CD4-positive, alpha-beta T cell treated with Interleukin-1 beta for 1 hour (primary cell): ENCODE data around the gene MEIS2.

ENCODE experiments used
- DNase-seq, 2 donors: peaks; one replicate each; pipeline ENCODE4 v3.0.0-alpha.2; 2020 to 2022

MEIS2 gene

DNA sequence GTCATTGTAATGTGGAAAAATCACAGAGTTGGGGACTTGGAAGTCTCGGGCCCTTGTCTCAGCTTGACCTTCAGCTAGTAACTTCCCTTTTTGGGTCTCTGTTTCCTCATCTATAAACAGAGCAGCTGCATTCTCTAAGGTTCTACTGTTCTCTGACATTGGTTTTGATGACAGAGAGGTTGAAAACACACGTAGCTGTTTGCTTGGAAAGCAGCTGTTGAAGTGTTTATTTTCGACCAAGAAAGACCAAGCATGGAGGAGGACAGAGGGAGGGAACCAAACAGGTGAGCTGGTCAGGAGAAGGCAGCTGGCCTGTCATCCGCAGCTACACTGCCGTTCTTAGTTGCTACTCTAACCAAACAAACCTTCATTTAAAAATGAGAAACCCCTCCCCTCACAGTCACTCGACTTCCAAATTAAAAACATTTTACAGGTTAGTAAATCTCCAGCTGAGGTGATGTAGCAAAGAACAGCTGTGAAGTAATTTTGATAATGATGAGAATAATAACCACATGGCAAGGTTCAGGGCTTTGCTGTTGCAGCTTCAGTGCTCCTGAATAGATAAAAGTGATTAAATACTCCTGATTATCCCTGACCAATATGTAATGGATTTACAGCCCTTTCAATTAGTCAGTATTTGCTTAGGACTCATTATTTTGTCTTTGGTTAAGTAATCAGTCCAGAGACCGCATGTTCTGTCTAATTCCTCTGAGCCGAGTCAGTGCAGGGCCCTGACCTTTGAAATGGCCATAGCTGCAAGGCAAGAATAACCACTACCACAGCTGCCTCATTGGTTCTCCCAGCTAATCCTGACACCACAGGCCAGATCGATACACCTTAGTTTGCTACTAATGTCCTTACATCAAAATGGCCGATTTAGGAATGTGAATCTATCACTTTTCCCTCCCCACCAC lies 65.3 kb downstream of the MEIS2 start:
- DNase-seq, result no peak

DNA sequence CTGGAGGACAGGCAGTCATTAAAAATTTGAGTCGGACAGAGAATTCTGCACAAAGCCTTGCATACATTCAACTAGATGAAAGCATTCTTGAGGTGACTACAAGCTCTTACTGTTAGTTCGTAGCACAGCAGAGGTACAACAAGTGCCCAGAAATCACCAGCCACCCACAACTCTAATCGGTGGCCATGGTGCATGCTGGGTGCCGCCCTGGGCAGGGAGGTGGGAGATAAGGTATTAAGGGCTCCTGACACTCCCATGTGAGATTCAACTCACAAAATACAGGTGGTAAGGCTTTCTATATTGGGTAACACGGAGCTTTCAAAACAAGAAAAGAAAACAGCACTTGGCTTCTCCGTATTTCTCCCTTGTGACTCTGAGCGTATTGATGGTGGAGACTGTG lies 66.0 kb downstream of the MEIS2 start:
- no peak for DNase-seq

DNA sequence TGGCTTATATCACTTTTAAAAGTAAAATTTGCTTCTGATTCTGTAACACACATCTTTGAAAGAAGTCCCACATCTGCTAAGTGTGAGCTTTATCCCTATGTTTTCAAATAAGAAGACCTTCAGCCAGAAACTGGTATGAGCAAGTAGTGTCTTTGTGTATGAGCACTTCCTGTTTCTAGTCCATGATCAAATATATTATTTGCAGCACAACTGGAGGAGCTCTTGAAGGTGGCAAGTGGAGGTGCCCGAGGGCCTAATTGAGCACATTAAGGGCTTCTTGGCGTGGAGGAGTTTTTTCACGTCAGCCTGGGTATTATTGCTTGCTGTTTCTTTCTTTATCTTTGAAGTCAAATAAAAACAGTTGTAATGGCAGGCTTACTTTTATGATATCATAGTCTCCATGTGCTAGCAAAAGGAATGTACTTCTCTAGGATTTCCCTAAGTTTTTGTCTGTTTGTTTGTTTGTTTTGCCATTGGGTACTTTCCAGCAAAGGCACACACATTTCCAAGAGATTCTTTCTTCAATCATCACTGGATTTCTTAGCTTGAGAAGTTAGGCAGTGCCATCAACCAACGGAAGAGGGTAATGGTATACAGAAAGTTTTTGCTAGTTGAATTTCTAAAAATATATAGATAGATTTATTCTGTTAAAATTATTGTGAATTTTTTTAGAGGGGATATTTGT lies 68.1 kb downstream of the MEIS2 start:
- no peak for DNase-seq

DNA sequence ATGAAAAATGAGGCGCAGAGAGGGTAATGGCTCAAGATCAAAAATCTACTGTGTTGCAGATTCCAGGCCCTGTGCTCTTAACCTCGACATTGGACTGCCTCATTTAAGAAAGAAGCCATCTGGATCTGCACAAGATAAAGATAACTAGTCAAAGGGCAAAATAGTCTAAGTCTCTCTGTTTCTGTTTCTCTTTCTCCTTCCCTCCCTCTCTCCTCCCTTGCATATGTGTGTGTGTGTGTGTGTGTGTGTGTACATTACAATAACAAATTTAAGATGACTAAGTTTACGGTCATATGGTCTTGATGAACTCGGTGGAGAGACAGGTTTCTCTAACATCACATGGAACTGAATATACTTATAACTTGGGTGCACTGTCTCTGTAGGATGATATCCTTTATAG lies 69.2 kb downstream of the MEIS2 start:
- no peak for DNase-seq

DNA sequence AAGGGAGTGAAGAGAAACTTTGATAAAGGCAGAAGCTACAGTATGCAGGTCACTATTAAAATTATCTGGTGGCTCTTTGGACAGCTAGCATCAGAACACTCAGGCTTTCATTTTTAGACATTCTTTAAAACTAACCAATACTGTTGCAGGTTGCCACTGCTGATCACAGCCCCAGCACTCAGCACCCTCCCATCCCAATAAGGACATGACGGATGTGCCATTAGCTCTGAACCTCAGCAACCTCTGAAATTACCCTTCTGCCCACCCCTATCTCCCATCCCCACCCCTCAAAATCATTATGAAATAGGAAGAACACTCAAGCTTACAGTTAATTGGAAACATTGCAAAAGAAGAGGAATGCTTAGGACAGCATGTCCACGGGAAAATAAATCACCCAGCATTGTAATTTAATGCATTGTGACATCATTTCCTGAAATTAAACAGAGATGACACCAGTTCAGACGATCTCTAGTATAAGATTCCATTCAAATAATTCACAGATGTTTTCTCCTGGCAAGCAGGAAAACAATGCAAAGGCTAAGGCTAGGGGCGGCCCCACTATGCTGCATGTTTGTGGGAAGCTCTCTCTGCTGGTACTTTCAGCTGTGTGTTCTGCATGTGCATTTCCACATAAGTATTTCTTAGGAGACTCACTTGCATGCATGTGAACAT lies 71.6 kb downstream of the MEIS2 start:
- DNase-seq, result no peak

DNA sequence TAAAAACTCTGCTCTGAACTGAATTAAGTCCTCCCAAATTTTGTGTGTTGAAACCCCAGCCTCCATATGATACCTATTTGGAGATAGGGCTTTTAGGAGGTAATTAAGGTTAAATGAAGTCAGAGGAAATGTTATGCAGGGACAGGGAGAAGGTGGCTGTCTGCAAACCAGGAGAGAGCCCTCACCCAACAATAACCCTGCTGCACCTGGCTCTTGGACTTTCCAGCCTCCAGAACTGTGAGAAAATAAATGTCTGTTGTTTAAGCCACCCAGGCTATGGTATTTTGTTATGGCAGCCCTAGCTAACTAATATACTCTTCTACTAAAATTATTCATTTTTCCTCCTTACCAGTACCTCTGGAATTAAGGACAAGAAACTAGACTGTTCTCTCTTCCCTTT lies 79.5 kb downstream of the MEIS2 start:
- no peak for DNase-seq

DNA sequence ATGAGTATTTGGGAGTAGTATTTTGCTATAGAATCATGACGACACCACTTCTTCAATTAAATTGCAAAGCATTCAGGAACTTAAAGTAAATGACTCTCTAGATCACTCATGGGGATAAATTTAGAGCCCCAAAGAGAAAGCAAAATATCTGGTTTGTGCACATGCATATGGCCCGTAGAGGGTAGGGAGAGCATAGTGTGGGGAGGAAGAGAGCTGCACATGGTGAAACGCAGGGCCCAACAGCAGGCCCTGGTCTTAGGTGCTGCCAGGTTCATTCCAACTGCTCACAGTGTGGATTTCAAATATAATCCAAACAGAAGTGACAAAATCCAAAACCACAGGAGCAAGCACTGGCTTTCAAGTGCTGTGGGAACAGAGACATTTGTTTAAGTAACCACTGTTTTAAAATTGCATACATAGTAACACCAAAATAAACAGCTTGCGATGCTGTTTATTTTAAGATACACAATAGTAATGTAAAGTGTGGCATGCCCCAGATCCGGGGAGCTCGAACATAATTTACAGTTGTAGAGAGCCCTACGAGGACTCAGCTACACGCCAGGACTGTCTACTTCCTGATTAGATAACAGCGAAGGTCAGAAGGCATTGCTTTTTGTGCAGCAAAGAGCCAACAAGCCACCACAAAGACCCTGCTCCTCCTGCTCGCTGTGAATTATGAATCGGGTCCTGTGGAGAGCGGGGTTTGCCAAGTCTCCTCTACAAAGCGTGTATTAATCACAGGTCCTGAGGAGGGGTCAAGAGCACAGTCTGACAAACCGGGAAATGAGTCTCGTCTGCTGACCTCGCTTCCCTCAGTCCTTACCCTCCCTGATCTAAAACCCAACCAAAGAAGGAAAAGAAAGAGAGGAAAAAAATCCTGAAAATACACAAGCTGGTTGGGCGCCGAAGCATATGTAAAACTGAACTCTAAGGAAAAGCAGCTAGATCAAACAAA lies 80.6 kb downstream of the MEIS2 start:
- DNase-seq, result no peak

DNA sequence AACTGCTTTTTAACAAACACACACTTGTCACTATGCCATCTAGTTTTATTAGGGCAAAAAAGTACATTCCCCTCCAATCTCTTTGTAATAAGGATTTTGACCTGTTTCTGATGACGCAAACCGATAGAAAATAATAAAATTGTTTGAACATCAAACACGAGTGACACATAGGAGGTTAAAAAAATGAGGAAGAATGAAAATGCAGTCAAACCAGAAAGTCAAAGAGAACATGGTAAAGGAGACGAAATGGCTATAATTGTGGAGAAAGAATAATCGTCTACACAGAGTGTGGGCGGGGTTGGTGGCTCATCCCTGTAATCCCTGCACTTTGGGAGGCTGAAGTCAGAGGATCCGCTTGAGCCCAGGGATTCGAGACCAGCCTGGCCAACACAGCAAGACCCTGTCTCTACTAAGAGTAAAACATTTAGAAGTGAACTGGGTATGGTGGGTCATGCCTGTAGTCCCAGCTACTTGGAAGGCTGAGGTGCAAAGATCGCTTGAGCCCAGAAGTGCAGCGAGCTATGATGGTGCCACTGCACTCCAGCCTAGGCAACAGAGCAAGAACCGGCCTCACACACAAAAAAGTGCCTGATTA lies 83.2 kb downstream of the MEIS2 start:
- no peak for DNase-seq

DNA sequence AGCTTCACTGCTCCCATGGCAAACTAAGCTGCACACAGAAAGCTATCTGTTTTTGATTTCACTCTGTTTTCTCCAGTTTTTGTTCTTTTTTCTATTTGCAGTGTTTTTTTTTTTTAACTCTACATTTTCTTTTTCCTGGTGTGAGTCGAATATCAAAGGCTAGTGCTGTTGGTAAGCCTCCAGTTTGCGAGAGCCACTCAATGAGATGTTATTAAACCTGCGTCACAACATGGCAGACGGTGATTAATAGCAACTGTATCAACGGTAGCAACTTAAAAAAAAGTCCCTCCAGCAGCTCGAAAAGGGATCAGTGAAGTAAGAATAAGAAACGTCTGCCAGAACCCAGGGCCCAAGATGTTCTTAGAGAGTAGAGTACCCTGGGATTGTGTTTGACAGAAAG lies 84.1 kb downstream of the MEIS2 start:
- no peak for DNase-seq

DNA sequence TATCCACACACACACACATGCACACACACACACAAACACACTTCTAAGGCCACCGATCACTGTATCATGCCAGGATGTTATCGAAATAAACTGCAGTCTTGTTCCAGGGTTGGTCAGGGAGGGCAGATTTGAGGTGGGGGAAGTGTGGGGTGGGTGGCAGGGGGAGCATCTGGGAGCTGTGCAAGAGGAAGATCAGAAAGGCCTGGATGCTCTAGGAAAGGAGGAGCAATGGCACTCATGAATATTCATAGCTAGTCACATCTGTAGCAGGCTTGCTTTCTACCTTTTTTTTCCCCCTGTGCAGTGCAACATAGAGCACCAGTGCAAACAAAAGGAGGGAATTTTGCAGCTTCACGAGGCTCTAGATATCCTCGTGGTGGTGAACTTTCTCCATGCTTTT lies 84.9 kb downstream of the MEIS2 start:
- DNase-seq, result no peak

DNA sequence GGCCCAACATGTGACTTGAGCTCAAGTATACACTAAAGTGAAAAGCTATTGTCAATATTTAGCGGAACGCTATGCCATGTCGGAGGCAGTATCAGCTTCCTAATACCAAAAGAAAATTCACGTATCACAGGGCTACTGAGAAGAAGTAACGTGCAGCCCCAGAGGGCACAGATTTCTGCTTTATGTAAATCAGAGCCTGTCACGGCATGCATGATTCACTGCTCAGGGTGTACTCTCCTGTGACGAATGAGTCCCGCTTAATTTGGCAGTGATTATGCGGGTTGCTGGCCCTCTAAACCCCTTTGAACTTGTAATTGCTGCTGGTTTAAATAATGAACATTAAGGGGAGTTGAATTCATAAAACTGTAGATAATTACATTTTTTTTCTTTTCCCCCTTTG lies 85.3 kb downstream of the MEIS2 start:
- DNase-seq, result no peak

DNA sequence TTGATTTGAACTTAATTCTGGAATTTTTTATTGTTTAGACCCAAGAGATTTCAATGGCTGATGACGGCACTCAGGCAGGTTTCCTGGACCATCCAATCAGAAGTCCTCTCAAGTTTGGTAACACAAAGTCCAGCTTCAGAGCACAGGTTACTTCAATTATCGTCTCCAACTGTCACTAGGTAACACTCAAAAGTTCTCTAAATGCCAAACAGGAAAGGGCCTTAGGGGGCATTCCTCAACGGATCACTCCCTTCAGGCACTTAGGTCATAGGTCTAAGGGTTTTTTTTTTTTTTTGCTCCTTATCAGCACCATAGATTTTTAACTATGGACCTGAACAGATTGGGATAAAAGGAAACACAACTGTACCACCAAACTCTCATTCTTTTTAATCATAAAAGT lies 85.8 kb downstream of the MEIS2 start:
- DNase-seq, result no peak

DNA sequence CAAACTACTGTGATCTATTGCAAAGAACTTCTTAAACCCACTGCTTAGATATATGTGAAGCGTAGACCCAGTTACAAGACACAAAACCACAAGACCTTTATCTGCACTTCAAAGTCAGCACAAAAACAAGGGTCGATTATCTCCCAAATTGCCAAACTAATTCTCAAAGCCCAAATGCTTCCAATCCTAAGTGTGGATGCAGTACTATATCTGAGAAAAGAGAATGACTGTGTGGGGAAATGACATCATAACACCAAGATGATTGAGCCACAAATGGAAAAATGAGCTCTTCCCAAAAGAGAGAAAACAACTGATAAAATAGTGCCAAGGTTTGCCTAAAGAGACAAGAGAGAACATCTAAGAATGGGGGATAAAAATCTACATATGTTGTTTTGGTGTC lies 86.2 kb downstream of the MEIS2 start:
- DNase-seq, result no peak

DNA sequence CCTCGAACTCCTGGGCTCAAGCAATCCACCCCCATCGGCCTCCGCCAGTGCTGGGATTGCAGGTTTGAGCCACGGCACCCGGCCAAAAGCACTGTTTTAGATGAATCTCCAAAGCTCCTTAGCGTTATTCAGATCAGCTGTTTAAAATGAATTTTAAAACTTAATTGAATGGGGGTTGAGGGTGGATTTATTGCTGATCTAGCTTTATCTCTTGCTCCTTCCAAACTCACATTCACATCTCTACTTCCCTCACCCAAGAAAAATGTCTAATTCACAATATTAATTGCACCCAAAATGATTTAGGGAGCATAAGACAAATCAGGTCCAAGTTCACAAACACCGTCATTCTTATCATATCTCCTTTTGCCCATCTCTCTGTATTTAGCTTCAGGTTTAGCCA lies 89.8 kb downstream of the MEIS2 start:
- DNase-seq, result no peak

DNA sequence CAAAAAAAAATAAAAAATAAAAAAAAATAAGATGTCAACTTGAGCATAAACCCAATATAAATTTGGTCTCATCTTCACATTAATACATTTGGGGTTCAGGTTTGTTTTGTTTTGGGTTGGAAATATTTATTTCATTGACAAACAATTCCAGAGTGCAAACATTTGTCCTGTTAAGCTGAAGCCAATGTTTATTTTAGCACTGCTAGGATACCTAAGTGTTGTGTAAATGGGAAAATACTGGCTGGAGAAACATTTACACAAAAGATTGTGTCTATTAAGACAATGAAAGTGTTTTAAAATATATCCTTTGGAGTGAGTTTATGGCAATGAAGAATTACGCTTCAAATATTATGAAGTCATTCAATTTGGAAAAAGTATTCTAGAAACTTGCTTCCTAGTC lies 91.1 kb downstream of the MEIS2 start:
- no peak for DNase-seq

DNA sequence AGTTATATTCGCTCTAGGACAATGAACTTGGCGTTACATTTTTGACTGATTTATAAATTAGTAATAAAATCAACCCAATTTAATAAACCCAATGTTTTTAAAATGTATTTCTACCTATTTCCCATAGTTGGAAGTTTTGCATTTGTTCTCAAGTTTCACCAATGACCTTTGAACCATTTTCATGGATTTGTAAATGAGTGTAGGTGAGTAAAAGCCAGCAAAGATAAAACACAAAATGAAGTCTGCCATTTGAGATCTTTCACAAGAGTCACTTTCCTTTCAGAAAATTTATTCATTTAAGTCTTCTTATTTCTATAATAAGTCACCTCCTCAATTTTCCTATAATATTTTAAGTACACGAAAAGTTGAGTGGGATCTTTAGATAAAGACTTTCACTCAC lies 92.1 kb downstream of the MEIS2 start:
- DNase-seq, result no peak

DNA sequence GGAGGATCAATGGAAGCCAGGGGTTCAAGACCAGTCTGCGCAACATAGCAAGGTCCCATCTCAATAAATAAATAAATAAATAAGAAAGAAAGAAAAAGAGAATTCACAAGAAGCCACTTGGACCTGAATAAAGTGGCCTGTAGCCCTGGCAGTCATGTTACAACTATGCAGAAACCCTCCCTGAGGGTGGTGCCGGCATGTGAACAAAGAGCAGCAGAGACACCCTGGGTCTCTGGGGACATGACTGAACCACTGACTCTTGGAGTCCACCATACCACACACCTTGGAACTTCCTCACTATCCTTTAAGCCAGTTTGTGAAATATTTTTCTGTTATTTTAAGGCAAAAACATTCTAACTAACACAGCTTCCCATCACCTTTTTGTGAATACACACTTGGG lies 93.0 kb downstream of the MEIS2 start:
- DNase-seq, result no peak

DNA sequence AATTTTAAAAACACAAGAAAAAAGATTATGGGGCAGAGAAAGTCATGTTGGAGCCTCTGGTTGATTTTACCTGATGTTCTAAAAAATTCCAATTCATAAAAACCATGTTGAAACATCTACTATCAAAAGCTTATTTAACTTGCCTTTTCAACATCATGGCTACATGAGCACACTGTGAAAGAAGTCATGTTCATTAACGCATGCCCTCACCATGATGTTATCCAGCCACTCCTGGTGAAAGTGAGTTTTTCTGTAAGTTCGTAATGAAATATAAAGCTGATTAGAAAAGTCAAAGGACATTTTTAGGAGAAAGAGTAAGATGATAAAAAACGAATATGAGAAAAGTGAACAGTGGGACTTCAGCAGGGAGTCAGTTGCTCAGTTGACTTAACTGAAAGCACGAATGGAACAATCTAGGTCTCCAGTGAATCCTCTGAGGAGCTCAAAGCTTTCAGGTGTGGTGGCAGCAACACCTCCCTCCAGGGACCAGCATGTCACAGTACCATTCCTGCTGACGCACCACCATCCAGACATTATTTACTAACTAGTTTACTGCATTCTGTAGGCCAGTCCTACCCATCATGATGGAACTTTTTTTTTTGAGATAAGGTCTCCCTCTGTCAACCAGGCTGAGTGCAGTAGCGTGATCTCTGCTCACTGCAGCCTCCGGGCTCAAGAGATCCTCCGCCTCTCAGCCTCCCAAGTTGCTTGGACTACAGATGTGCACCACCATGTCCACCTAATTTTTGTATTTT lies 95.2 kb downstream of the MEIS2 start:
- DNase-seq, result no peak

DNA sequence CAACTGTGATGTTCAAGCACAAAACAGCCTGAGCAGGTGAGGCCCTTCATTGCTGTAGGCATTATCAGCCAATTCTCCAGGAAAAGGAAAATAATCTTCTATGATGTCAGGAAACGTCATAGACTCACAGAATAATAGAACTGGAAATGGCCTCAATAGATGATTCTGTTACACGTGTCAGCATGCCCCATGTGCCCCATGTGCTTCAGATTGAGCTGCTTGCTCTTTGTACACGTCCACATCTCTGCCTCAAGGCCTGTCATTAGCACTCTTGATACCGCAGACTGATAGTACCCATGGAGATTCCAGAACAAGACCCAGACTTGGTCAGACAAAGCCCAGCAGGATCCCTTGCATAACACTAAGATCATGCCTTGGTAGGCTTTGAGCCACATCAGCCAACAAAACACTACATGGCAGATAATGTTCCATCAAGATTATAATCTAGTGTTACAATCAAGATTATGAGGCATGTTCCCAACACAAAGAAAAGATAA lies 95.9 kb downstream of the MEIS2 start:
- DNase-seq, result no peak

DNA sequence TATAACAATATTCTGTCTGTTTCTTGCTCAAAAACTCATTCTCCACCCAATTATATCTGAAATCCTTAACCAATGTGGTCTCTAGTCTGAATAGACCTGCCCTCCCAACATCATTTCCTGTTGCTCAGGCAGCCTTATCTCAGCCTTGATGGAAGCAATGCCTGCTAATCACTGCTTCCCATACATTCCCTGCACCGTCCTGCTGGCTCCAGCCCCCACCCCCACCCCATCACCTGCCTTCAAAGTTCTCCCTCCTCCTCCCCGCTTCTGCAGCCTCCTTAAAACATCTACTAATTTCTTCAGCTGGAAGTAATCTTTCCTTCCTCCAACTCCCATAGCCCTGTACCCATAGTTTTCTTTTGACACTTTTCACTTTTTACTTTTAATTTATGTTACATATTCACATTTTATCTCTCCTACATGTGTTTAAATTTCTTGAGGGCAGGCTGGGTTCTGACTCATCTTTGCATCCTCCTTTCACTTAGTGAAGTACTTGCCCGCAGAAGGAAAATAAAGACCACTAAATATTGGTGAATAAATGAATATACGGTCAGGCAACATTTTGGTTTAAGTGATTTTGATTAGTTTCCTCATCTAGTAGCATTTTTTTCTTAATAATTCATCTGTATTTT lies 98.2 kb downstream of the MEIS2 start:
- no peak for DNase-seq

DNA sequence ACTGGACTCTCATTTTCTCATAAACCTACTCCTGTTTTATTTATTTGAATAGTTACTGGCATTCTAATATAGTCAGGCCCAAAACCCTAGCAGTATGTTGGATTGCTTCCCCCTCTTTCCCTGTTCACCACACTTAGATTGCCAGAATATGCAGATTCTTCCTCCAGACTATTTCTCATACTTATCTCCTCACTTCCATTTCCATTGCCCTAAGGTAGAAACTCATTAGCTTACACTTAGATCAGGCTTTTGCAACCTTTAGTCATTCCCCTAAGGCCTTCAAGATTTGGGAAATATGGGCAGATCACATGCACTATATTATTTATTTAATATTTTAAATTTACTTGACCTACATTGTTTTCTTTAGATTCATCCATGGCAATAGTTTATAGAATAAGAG lies 98.9 kb downstream of the MEIS2 start:
- DNase-seq, result no peak
